ENCODE results near the gene ECEL1.

ECEL1 gene

GRCh38 chr2:232431705-232432590 is 55.7 kb downstream of the ECEL1 start:
- Histone ChIP-seq H3K27me3 (ENCODE audit: insufficient read depth, low read depth) (no peaks in the 10 kb centered on the region), H3K36me3 (ENCODE audit: insufficient read depth) (no peaks in the 10 kb centered on the region), H2AFZ (ENCODE audit: low read depth) (no peak overlapping the region), H3K4me2 (no peak overlapping the region), H3K79me2 (ENCODE audit: insufficient read depth, low read depth) (no peaks in the 10 kb centered on the region), H4K20me1 (ENCODE audit: insufficient read depth) (no peaks in the 10 kb centered on the region), H3K9ac (no peak overlapping the region), H3K4me1 (ENCODE audit: low read depth, poor library complexity, severe bottlenecking) (no peaks in the 10 kb centered on the region), H3K27ac (no peak overlapping the region), H3K4me3 (IDR thresholded peaks at IDR 0.05; ENCODE audit: insufficient read depth, low read depth, low read length) (no peak overlapping the region)
- no peak for TF ChIP-seq CTCF (conservative IDR thresholded peaks at IDR 0.05; ENCODE audit: low read depth, low read length)

Data from KMS-11 (cell line).